HG03095 (cell line): Measurements from ENCODE around the gene UGT1A10.
"Not testable (repeated sequence)": the region's sequence is repeated elsewhere in the genome, so short reads cannot be mapped to it uniquely, and the experiment has no call there.

Experiments used
- ATAC-seq: cut with Tn5 transposase; IDR thresholded peaks from one replicate; pipeline ENCODE4 v1.9.1; 2021; ENCODE audit warnings: moderate library complexity; ENCODE audit not compliant: unreplicated experiment

Gene UGT1A10

GRCh38 chr2:233736868-233737653 is 100.8 kb downstream of the UGT1A10 start:
- not testable (repeated sequence) for ATAC-seq

- ATAC-seq = no peak
Measured at GRCh38 chr2:233740870-233741269, 104.6 kb downstream of the UGT1A10 start.

GRCh38 chr2:233743464-233744259 is 107.4 kb downstream of the UGT1A10 start:
- ATAC-seq = no peak

GRCh38 chr2:233745073-233745755 is 109.0 kb downstream of the UGT1A10 start:
- no peak for ATAC-seq

- not testable (repeated sequence) for ATAC-seq
Measured at GRCh38 chr2:233745838-233746237, 109.6 kb downstream of the UGT1A10 start.

- ATAC-seq = no peak
Measured at GRCh38 chr2:233746475-233747282, 110.4 kb downstream of the UGT1A10 start.

- no peak for ATAC-seq
Measured at GRCh38 chr2:233747283-233747544, 111.0 kb downstream of the UGT1A10 start.

- ATAC-seq = not testable (repeated sequence)
Measured at GRCh38 chr2:233750689-233751088, 114.4 kb downstream of the UGT1A10 start.

- ATAC-seq = not testable (repeated sequence)
Measured at GRCh38 chr2:233751212-233752009, 115.2 kb downstream of the UGT1A10 start.

GRCh38 chr2:233754872-233755611 is 118.8 kb downstream of the UGT1A10 start:
- no peak for ATAC-seq

GRCh38 chr2:233756429-233757081 is 120.3 kb downstream of the UGT1A10 start:
- ATAC-seq = no peak

GRCh38 chr2:233758141-233758540 is 121.9 kb downstream of the UGT1A10 start:
- ATAC-seq = no peak

- no peak for ATAC-seq
Measured at GRCh38 chr2:233758849-233759248, 122.6 kb downstream of the UGT1A10 start.

- no peak for ATAC-seq
Measured at GRCh38 chr2:233760043-233760442, 123.8 kb downstream of the UGT1A10 start, which contains the start of gene UGT1A1. TSS of gene UGT1A1 (plus strand) at chr2:233760270. CDS start at chr2:233760288, 18 bp downstream.

- no peak for ATAC-seq
Measured at GRCh38 chr2:233761040-233761769, 125.0 kb downstream of the UGT1A10 start.

GRCh38 chr2:233764264-233764663 is 128.0 kb downstream of the UGT1A10 start:
- no peak for ATAC-seq

GRCh38 chr2:233764761-233765160 is 128.5 kb downstream of the UGT1A10 start:
- no peak for ATAC-seq

- no peak for ATAC-seq
Measured at GRCh38 chr2:233766416-233766815, 130.2 kb downstream of the UGT1A10 start.
